HG02571 (cell line): Measurements from ENCODE around the gene NDOR1.
A peak's percentile ranks its signal among the peaks of the same experiment; 100 is the strongest.
"Not testable (repeated sequence)": the region's sequence is repeated elsewhere in the genome, so short reads cannot be mapped to it uniquely, and the experiment has no call there.

ENCODE experiments used
- ATAC-seq: cut with Tn5 transposase; IDR thresholded peaks from one replicate; pipeline ENCODE4 v1.9.1; 2021; ENCODE audit warnings: mild to moderate bottlenecking, moderate library complexity; ENCODE audit not compliant: unreplicated experiment

The NDOR1 gene

GRCh38 chr9:137230705-137231371, 25.3 kb downstream of the NDOR1 start, which contains the start of gene SLC34A3:
Gene SLC34A3, plus strand, starts transcription at chr9:137230901. Its CDS starts 802 bp downstream, at chr9:137231703.
- no peak for ATAC-seq

GRCh38 chr9:137231372-137232039, 26.0 kb downstream of the NDOR1 start:
- ATAC-seq = no peak

GRCh38 chr9:137232101-137232500, 26.6 kb downstream of the NDOR1 start:
- ATAC-seq = no peak

GRCh38 chr9:137232510-137232909, 27.0 kb downstream of the NDOR1 start:
- ATAC-seq = no peak

GRCh38 chr9:137233143-137233980, 27.9 kb downstream of the NDOR1 start:
- no peak for ATAC-seq

- no peak for ATAC-seq
Measured at GRCh38 chr9:137234055-137234697, 28.7 kb downstream of the NDOR1 start.

DNA sequence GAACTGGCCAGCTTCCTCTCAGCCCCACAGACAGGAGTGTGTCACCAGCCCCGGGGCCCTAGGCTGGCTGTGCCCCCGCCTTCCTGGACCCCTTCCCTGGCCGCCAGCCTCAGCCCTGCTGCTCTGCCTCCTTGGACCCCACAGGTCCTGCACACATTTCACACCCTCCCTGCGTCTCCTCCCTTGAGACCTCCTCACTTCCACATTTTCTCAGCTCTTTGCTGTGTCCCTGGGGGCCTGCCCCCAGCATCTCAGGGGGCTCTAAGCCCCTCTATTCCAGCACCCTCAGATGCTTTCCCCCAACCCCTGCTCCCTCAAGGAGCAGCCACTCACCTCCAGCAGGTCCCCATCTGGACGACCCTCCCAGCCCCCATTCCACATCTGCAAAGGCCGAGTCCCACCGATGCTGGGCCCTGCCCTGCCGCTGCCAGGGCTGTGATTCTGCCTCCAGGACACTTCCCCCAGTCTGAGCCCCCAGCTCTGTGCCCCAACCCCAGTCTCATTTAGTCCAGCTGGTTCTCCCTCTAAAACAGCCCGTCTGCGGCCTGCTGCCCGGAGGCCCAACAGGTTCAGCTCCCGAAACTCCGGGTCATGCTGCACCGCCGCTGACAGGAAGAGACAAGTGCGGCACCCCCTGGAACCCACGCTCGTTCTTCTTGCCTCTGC, 29.4 kb downstream of the NDOR1 start:
- no peak for ATAC-seq

DNA sequence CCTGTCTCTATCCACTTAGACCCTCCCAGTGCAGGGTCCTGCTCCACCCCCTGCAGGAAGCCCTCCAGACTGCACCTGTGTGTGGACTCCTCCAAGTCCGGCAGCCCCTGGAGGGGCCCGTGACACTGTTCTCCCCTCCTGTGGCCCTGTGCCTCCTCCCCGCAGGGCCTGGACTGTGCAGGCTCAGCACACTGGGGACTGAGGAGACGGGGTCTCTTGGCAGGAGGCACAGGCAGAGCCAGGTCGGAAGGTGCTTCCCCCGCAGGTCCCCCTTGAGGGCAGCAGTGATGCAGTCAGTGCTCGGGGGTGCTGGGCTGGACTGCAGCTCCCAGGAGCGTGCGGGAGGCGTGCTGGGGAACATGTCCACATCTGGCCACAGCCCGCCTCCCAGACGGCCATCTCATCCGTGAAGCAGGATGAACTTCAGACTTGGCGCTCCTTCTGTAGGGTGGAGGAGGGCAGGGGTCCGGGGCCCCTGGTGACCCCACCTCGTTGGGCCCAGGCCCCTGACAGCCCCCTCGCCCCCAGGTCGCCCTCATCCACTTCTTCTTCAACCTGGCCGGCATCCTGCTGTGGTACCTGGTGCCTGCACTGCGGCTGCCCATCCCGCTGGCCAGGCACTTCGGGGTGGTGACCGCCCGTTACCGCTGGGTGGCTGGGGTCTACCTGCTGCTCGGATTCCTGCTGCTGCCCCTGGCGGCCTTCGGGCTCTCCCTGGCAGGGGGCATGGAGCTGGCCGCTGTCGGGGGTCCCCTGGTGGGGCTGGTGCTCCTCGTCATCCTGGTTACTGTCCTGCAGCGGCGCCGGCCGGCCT, 30.1 kb downstream of the NDOR1 start:
- no peak for ATAC-seq

- ATAC-seq = no peak
Measured at GRCh38 chr9:137236238-137236935, 30.9 kb downstream of the NDOR1 start.

DNA sequence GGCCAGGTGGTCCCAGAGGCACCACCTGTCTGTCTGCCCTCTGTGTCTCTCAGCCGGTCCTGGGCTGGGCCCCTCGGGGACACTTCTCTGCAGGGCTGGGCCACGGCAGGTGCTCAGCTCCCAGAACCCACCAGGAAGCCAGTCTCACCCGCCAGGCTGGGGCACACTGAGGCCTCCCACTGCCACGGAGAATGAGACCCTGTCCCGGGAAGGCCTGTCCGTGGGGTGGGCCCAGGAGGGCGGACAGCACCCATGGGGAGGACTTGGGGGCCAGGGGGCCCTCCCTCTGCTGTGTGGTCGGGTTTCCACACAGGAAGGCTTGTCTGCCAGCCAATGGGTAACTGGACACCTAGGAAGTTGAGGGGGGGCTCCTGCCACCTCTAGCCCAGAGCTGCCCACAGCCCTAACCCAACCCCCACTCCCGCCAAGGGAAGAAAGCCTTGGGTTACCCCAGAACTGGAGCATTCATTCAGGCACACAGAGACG, 31.5 kb downstream of the NDOR1 start:
- ATAC-seq = no peak

- no peak for ATAC-seq
Measured at GRCh38 chr9:137237759-137238726, 32.5 kb downstream of the NDOR1 start.

- ATAC-seq = not testable (repeated sequence)
Measured at GRCh38 chr9:137239541-137240200, 34.2 kb downstream of the NDOR1 start.

DNA sequence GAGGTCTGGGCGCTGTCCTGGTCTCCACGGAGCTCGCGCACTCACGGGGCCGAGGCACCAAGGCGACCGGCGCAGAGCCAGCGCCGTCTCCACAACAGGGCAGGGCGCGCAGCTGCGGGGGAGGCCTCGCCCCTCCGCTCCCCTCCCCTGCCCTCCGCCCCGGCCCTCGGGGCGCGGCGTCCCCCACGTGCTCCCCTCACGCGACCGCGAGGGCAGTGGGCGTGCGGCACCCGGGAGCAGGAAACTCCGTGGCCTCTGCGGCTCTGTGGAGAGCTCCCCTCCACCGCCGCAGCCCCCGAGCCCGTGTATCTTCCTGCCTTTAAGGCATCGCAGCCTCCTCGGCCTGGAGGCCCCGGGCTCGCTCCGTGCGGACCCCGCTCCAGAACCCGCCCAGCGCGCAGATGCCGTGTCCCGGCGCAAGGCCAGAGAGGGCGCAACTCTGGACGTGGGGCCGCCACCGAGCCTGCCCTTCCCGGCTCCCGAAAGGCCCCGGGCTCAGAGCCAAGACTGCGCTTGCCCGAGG, 34.9 kb downstream of the NDOR1 start:
- peak; percentile 15 for ATAC-seq

DNA sequence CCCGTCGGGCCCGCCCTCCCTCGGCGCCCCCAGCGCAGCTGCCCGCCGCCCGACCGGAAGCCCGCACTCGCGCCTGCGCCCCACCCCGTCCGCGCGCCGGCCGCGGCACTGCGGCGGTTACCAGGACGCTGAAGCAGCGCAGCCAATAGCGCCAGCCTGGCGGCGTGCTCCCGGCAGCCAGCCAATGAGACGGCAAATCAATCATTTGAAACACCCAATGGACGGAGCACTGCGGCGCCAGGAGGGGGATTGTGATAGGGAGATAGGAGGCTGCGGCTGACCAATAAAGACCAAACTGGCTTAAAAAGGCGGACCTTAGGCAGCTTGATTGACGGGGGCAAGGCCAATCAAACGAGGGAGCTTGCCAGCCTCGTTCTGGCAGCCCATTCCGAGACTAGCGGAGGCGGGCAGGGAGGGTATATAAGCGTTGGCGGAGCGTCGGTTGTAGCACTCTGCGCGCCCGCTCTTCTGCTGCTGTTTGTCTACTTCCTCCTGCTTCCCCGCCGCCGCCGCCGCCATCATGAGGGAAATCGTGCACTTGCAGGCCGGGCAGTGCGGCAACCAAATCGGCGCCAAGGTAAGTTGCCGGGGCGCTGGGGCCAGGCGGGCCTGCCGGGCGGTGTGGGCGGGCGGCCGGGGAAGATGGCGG, 35.5 kb downstream of the NDOR1 start, which contains the start of gene TUBB4B:
TSS of gene TUBB4B (plus strand) at position 447 of the 649 bp plus-strand sequence. CDS start at position 521, 74 bp downstream.
- peak; percentile 70 for ATAC-seq

- peak; percentile 6 for ATAC-seq
Measured at GRCh38 chr9:137241490-137242268, 36.2 kb downstream of the NDOR1 start.
